Thoracic aorta (tissue), 2 donors: ENCODE measurements around the gene PHF1. TPM values are rescaled to one million over a fixed set of nuclear protein-coding genes. Genes with fewer than 3 reads are reported as not detected.
"Not testable (repeated sequence)": the region's sequence is repeated elsewhere in the genome, so short reads cannot be mapped to it uniquely, and the experiment has no call there.

Source experiments
- ATAC-seq: fragments of 150-250 bp; one replicate; pipeline ENCODE4 v1.8.0; 2017; ENCODE audit warnings: low read depth; ENCODE audit not compliant: insufficient number of reproducible peaks, low FRiP score
- DNase-seq: peaks from one replicate; pipeline ENCODE4 v3.0.0-alpha.2; 2020; ENCODE audit warnings: low spot score
- H3K27ac ChIP-seq, 2 donors: fragments of 200-600 bp; sonication (generic); 1 replicate in 1 of 2; 2 replicates in 1 of 2; pipeline ENCODE4 v1.5.1; 2016; ENCODE audit warnings: mild to moderate bottlenecking in 2 of 2, moderate library complexity in 2 of 2
- H3K27me3 ChIP-seq: fragments of 200-600 bp; sonication (generic); replicated peaks from 2 replicates; pipeline ENCODE4 v1.6.0; 2016; ENCODE audit warnings: mild to moderate bottlenecking; ENCODE audit not compliant: insufficient read depth
- H3K36me3 ChIP-seq: fragments of 200-600 bp; sonication (generic); one replicate; pipeline ENCODE4 v1.5.1; 2016
- H3K4me1 ChIP-seq, 2 donors: fragments of 200-600 bp; sonication (generic); 1 replicate in 1 of 2; 2 replicates in 1 of 2; pipeline versions ENCODE4 v1.5.1 to v1.6.0; 2016; ENCODE audit warnings: low read depth in 2 of 2, mild to moderate bottlenecking in 1 of 2; ENCODE audit not compliant: control insufficient read depth in 1 of 2
- H3K4me3 ChIP-seq: fragments of 200-600 bp; sonication (generic); 2 replicates; pipeline ENCODE4 v1.5.1; 2016; ENCODE audit warnings: mild to moderate bottlenecking
- H3K9me3 ChIP-seq: fragments of 200-600 bp; sonication (generic); 2 replicates; pipeline ENCODE4 v1.5.1; 2016
- total RNA-seq, 2 donors: library from RNA; depleted of rRNA; stranded (reverse); fragments of >200 nt; gene quantifications; one replicate each; pipeline versions ENCODE4 v1.1.0 to v1.2.3, GENCODE V29; 2016
- TF ChIP-seq, protein P1 (sequence below): fragments of 200-600 bp; sonication (generic); IDR thresholded peaks from one replicate; pipeline ENCODE4 v1.5.1; 2019; ENCODE audit warnings: antibody characterized with exemption

Gene PHF1
- total RNA-seq: 100 to 1,000 TPM in 1 of 2 donors, 10 to 100 TPM in 1; 82.0 to 104 TPM

DNA sequence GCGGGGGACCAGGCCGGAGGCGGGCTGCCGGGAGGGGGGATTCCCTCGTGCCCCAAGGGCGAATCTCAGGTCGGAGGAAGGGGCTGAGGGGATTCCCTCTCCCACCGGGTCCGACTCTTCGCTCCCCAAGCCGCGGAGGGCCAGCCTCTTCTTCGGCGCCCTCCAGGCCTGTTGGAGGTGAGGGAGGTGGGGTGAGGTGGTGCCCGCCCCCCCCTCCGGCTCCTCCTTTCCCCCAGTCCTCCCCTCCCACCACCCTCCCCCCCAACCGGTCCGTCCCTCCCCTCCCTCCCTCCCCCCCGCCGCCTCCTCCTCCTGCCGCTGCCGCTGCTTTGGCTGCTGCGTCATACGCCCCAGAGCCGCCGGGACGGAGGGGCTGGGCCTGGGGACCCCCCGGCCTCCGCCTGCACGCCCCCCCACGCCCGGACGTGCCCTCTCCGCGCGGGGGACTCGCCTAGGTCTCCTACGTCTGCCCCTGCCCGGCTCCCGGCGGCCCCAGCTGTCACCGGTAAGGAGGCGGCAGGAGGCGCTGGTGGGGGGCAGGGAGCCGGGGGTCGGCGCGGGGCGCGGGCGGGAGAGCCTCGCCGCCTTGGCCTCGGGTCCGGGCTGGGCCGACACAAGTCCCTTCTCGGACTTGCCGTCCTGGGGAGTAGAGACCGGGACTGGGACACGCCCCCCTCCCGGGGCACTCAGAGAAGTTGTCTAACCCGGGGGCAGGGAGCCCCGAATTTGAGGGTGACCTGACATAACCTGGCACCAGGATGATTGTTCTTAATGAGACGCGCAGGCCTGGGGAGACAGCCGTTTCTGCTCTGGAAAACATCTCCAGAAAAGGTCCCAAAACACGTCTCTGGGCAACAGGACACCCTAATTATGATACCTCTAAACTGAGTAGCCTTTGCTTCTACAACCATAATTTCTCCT is at the start of gene PHF1:
TSS of gene PHF1 (plus strand) at position 304 of the 921 bp plus-strand sequence. CDS start 1,250 bp downstream, outside the sequence.
- peaks cover 5 to 42% of the 10 kb centered on the region in 2 donors for H3K4me1 ChIP-seq
- H3K27ac ChIP-seq: peak within 1 kb of the TSS; percentile 88 to 96
- H3K4me3 ChIP-seq: peak within 1 kb of the TSS; percentile 99
- DNase-seq (no peak), ATAC-seq (peak; percentile 62)
- H3K27me3 ChIP-seq: no peaks in the 10 kb centered on the region
- TF ChIP-seq, protein P1, sequence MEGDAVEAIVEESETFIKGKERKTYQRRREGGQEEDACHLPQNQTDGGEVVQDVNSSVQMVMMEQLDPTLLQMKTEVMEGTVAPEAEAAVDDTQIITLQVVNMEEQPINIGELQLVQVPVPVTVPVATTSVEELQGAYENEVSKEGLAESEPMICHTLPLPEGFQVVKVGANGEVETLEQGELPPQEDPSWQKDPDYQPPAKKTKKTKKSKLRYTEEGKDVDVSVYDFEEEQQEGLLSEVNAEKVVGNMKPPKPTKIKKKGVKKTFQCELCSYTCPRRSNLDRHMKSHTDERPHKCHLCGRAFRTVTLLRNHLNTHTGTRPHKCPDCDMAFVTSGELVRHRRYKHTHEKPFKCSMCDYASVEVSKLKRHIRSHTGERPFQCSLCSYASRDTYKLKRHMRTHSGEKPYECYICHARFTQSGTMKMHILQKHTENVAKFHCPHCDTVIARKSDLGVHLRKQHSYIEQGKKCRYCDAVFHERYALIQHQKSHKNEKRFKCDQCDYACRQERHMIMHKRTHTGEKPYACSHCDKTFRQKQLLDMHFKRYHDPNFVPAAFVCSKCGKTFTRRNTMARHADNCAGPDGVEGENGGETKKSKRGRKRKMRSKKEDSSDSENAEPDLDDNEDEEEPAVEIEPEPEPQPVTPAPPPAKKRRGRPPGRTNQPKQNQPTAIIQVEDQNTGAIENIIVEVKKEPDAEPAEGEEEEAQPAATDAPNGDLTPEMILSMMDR: peak; percentile 12
- peaks cover 30% of the 10 kb centered on the region for H3K36me3 ChIP-seq
- no peaks in the 10 kb centered on the region for H3K9me3 ChIP-seq

DNA sequence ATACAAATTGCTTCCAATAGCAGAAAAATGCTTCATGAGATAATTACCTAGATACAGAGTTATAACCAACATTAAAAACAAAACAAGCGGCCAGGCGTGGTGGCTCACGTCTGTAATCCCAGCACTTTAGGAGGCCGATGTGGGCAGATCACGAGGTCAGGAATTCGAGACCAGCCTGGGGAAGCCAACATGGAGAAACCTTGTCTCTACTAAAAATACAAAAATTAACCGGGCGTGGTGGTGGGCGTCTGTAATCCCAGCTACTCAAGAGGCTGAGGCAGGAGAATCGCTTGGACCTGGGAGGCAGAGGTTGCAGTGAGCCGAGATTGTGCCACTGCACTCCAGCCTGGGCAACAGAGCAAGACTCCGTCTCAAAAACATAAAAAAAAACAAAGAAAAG is 47.3 kb upstream of the PHF1 start:
- not testable (repeated sequence) for H3K36me3 ChIP-seq, DNase-seq, H3K4me1 ChIP-seq, H3K27ac ChIP-seq, H3K4me3 ChIP-seq, ATAC-seq, H3K9me3 ChIP-seq, H3K27me3 ChIP-seq

DNA sequence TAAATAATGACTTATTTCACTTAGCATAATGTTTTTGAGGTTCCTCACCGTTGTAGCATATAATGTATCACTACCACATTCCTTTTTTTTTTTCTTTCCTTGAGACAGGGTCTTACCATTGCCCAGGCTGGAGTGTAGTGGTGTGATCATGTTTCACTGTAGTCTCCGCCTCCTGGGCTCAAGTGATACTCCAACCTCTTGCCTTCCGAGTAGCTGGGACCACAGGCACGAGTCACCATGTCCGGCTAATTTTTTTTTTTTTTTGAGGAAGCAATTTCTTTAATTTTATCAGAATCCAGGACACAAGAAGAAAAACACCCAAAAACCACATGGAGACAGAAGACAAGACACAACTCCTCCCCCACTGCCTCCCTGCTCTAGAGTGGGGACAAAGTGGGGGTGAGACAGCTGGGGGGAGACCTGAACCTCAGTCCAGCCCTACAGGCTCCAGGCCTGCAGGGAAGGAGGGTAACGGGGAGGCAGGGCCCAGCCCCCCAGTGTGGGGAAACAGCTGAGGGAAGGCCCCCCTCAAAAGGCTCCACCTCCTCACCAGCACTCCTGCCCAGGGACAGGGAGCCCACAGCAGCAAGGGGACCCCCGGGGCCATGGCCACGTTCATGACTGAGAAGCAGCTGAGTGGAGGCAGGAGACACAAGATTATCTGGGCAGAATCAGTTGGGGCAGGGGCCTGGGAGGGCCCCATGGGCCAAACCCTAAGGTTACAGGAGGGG is 46.2 kb upstream of the PHF1 start:
- H3K9me3 ChIP-seq, H3K27me3 ChIP-seq, H3K4me1 ChIP-seq, ATAC-seq, DNase-seq, H3K27ac ChIP-seq, H3K4me3 ChIP-seq, H3K36me3 ChIP-seq: not testable (repeated sequence)

DNA sequence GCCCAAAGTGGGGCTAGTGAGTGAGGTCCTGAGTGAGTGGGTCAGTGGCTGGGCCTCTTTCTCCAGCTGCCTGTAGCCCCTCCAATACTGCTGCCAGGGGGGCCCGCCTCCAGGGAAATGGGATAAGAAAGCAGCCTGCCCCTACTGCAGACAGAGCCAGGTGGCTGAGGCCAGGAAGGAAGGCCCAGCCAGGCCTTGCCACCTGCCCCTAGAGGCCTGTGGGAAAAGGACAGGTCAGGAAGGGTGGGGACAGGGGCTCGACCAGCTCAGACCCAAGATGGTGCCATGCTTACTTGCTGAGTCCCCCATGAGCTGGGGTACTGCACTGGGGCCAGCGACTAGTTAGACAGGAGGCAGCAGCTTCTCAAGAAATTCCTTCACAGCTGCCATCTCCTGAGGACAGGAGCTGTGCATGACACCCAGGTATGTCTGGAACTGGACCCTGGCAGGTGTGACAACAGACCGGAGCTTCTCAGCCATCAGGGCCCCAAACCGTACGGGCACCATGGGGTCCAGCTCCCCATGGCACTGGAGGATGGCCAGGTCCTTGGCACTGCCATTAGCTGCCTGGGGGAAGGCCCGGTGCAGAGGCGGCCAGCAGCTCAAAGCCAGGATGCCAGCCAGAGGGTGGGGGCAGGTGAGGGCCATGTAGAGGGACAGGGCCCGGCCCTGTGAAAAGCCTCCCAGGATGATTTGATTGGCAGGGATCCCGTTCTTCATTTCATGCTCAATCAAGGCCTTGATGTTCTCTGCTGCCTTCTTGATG is 45.4 kb upstream of the PHF1 start:
- H3K27me3 ChIP-seq, H3K9me3 ChIP-seq, DNase-seq, H3K4me1 ChIP-seq, H3K36me3 ChIP-seq, H3K4me3 ChIP-seq, ATAC-seq, H3K27ac ChIP-seq: not testable (repeated sequence)

DNA sequence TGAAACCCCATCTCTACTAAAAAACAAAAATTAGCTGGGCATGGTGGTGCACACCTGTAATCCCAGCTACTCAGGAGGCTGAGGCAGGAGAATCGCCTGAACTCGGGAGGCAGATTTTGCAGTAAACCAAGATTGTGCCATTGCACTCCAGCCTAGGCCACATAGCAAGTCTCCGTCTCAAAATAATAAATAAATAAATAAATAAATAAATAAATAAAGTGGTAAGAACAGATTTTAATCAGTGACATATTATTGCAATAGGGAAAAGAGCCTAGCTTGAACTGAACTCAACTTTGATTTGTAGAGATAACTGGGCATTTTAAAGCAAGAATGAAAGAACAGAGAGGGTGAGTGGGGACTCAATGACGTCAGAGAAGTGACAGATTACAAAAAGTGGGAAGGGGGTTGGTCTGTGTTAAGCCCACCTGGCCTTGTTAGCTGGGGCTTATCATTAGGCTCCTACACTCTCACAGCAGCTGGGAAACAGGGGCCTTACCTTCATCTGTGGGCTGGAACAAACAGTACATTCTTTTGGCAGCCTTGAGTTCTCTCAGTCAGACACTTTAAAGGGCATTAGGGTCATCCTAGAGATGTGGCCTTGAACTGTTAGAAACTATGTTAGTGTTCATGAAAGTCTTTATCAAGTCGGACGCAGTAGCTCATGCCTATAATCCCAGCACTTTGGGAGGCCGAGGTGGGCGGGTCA is 43.7 kb upstream of the PHF1 start:
- Histone ChIP-seq H3K27me3 (no peaks in the 10 kb centered on the region), H3K4me3 (no peak overlapping the region), H3K27ac (no peak overlapping the region), H3K36me3 (no peaks in the 10 kb centered on the region), H3K9me3 (no peaks in the 10 kb centered on the region), H3K4me1 (no peaks in the 10 kb centered on the region)
- no peak for DNase-seq
- TF ChIP-seq, protein P1: no peak
- no peak for ATAC-seq

DNA sequence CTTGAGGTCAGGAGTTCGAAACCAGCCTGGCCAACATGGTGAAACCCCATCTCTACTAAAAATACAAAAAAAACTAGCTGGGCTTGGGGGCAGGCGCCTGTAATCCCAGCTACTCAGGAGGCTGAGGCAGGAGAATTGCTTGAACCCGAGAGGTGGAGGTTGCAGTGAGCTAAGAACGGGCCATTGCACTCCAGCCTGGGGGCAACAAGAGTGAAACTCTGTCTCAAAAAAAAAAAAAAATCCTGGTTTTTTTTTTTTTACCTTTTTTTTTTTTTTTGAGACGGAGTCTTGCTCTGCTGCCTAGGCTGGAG is 43.1 kb upstream of the PHF1 start:
- not testable (repeated sequence) for H3K36me3 ChIP-seq, H3K9me3 ChIP-seq, H3K27ac ChIP-seq, H3K4me3 ChIP-seq, H3K27me3 ChIP-seq, ATAC-seq, DNase-seq, H3K4me1 ChIP-seq

DNA sequence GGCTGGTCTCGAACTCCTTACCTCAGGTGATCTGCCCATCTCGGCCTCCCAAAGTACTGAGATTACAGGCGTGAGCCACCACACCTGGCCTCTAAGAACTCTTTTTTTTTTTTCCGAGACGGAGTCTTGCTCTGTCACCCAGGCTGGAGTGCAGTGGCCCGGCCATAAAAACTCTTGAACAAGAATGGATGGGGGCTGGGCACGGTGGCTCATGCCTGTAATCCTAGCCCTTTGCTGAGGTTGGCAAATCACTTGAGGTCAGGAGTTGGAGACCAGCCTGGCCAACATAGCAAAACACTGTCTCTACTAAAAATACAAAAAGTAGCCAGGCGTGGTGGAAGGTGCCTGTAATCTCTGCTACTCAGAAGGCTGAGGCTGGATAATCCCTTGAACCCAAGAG is 38.9 kb upstream of the PHF1 start:
- H3K27ac ChIP-seq, H3K27me3 ChIP-seq, ATAC-seq, DNase-seq, H3K9me3 ChIP-seq, H3K36me3 ChIP-seq, H3K4me3 ChIP-seq: not testable (repeated sequence)
- H3K4me1 ChIP-seq: peaks cover 14 to 21% of the 10 kb centered on the region in 2 donors
